ENCODE data around the gene FAM83G.
A peak's percentile ranks its signal among the peaks of the same experiment; 100 is the strongest.

FAM83G gene

GRCh38 chr17:18928628-18929125, 75.9 kb downstream of the FAM83G start:
- TF ChIP-seq ZNF274 (IDR thresholded peaks at IDR 0.05; ENCODE audit: low read depth, low read length) = no peak
- H3K4me3 ChIP-seq (ENCODE audit: low read length) = no peak overlapping the region

GRCh38 chr17:18925187-18925586, 79.4 kb downstream of the FAM83G start:
- no peak overlapping the region for H3K4me3 ChIP-seq (ENCODE audit: low read length)
- TF ChIP-seq ZNF274 (IDR thresholded peaks at IDR 0.05; ENCODE audit: low read depth, low read length) = no peak

GRCh38 chr17:18922596-18922995, 82.0 kb downstream of the FAM83G start:
- peak overlapping the region; percentile 30; the same call in 1 of the 2 replicates for H3K4me3 ChIP-seq (ENCODE audit: low read length)

- peak overlapping the region; percentile 77; the same call in 1 of the 2 replicates for H3K4me3 ChIP-seq (ENCODE audit: low read length)
- TF ChIP-seq ZNF274 (IDR thresholded peaks at IDR 0.05; ENCODE audit: low read depth, low read length) = no peak
Measured at GRCh38 chr17:18921912-18922451, 82.6 kb downstream of the FAM83G start.

GRCh38 chr17:18921485-18921884, 83.1 kb downstream of the FAM83G start:
- peak overlapping the region; percentile 77 for H3K4me3 ChIP-seq (ENCODE audit: low read length)
- no peak for TF ChIP-seq ZNF274 (IDR thresholded peaks at IDR 0.05; ENCODE audit: low read depth, low read length)

GRCh38 chr17:18920911-18921441, 83.6 kb downstream of the FAM83G start:
- TF ChIP-seq ZNF274 (IDR thresholded peaks at IDR 0.05; ENCODE audit: low read depth, low read length) = no peak
- H3K4me3 ChIP-seq (ENCODE audit: low read length) = peak overlapping the region; percentile 77

GRCh38 chr17:18919963-18920362, 84.6 kb downstream of the FAM83G start:
- no peak for TF ChIP-seq ZNF274 (IDR thresholded peaks at IDR 0.05; ENCODE audit: low read depth, low read length)
- H3K4me3 ChIP-seq (ENCODE audit: low read length) = no peak overlapping the region

Measured in GM08714 (cell line).